NOMO-1 treated with dmso at 0.1 percent for 144 hours (cell line): ENCODE data around the gene DCAF5.
"Not testable (repeated sequence)": the region's sequence is repeated elsewhere in the genome, so short reads cannot be mapped to it uniquely, and the experiment has no call there.

ENCODE experiments used
- DNase-seq: peaks from one replicate; lab custom pipeline; 2025; ENCODE audit not compliant: unreplicated experiment; lab: John Stamatoyannopoulos, UW

The DCAF5 gene

GRCh38 chr14:69152902-69153151, at the start of gene DCAF5:
DCAF5 (minus strand) TSS chr14:69153119; CDS start chr14:69152978, 141 bp downstream.
- DNase-seq, result no peak

- DNase-seq, result no peak
Observed at GRCh38 chr14:69199786-69200185, 46.9 kb upstream of the DCAF5 start.

- no peak for DNase-seq
Observed at GRCh38 chr14:69193721-69194120, 40.8 kb upstream of the DCAF5 start.

GRCh38 chr14:69191340-69192111, 38.6 kb upstream of the DCAF5 start, which contains the start of gene EXD2:
EXD2 (plus strand) TSS chr14:69191498; CDS start chr14:69209471, 17,973 bp downstream.
- peak; percentile 77 for DNase-seq

- DNase-seq, result no peak
Observed at GRCh38 chr14:69190191-69190590, 37.3 kb upstream of the DCAF5 start.

- DNase-seq, result peak; percentile 80
Observed at GRCh38 chr14:69183735-69184134, 30.8 kb upstream of the DCAF5 start.

GRCh38 chr14:69182580-69182979, 29.7 kb upstream of the DCAF5 start:
- not testable (repeated sequence) for DNase-seq

- no peak for DNase-seq
Observed at GRCh38 chr14:69181491-69181890, 28.6 kb upstream of the DCAF5 start.

GRCh38 chr14:69175130-69175529, 22.2 kb upstream of the DCAF5 start:
- no peak for DNase-seq

- DNase-seq, result no peak
Observed at GRCh38 chr14:69171569-69171968, 18.6 kb upstream of the DCAF5 start.

GRCh38 chr14:69170839-69171238, 17.9 kb upstream of the DCAF5 start:
- no peak for DNase-seq

- DNase-seq, result not testable (repeated sequence)
Observed at GRCh38 chr14:69165787-69166186, 12.9 kb upstream of the DCAF5 start.

GRCh38 chr14:69161590-69161989, 8.7 kb upstream of the DCAF5 start:
- no peak for DNase-seq

- no peak for DNase-seq
Observed at GRCh38 chr14:69156224-69156623, 3.3 kb upstream of the DCAF5 start.

GRCh38 chr14:69154779-69155178, 1.9 kb upstream of the DCAF5 start:
- DNase-seq, result no peak

- DNase-seq, result no peak
Observed at GRCh38 chr14:69153873-69154270, 953 bp upstream of the DCAF5 start.

GRCh38 chr14:69153152-69153872, 393 bp upstream of the DCAF5 start:
- DNase-seq, result peak; percentile 94

- DNase-seq, result peak; percentile 16
Observed at GRCh38 chr14:69152181-69152901, 578 bp downstream of the DCAF5 start.

GRCh38 chr14:69151458-69152180, 1.3 kb downstream of the DCAF5 start:
- peak; percentile 36 for DNase-seq

GRCh38 chr14:69149461-69150244, 3.3 kb downstream of the DCAF5 start:
- DNase-seq, result no peak
